Stimulated activated CD4-positive, alpha-beta T cell treated with anti-CD3 and anti-CD28 coated beads, Interleukin-15, amount 100 ng/mL, for 48 hours (primary cell): ENCODE measurements around the gene TBXA2R.
A peak's percentile ranks its signal among the peaks of the same experiment; 100 is the strongest.

Experiments used
- DNase-seq, 2 donors: peaks; one replicate each; pipeline ENCODE4 v3.0.0-alpha.2; 2020; ENCODE audit warnings: low read depth in 2 of 2

Gene TBXA2R

DNA sequence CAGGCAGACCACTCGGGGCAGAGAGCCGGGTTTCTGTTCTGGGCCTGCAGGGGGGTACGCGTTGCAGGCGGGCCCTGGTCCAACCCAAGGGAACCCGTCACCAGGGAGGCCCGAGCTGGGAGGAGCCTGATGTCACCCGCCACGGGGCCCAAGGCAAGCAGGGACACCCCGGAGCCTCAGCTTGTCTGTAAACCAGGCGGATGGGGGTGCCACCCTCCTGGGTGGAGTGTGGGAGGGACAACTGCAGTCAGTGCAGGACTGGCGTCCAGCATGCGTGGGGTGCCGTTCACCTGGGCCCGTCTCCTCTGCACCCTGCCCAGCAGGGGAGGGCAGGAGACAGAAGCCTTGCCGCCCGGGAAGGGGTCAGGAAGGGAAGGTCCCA, 12.9 kb upstream of the TBXA2R start:
- DNase-seq, result no peak

- no peak for DNase-seq
Measured at GRCh38 chr19:3618811-3619630, 12.3 kb upstream of the TBXA2R start.

- peak in 1 of 2 donors; percentile 41 for DNase-seq
Measured at GRCh38 chr19:3618144-3618810, 11.6 kb upstream of the TBXA2R start.

DNA sequence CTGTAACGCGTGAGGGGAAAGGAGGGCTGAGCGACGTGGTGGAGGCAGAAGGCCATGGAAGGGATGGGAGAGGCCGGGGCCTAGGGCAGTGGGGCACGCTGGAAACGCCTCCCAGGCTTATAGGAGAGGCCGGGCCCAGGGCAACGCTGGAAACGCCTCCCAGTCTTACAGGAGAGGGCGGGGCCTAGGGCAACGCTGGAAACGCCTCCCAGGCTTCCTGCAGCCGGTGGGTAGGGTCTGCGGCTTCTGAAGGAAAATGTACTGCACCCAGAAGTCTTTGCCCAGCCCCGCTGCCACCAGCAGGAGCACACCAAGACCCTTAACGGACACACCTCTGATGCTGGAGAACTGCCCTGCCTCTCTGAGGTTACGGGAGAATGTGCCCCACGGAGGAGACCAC, 10.8 kb upstream of the TBXA2R start:
- DNase-seq, result no peak

DNA sequence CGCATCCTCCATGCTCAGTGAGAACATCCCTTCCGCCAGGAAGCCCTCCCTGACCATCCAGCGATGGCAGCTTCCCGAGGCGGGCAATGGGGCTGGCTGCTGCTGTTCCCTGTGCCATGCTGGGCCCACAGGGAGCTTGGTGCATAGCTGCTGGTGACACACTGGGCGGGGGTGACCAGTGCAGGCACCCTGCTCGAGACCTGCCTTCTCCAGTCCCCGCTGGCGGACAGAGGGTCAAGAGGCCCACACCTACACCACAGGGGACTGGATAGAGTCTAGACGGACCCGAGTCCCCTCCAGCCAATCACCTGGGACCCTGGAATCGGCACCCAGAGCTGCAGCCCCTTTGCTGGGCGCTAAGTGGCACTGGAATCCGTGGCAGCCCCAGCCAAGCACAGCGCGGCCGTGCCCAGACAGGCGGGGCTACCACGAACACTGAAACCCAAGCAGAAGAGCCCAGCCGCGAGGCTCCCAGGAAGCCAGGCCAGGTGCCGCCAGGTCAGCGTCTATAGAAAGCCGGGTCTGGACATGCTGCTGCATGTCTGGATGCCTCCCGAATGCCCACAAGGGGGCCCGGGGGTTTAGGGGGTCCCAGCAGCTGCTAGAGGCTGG, 9.0 kb upstream of the TBXA2R start:
- DNase-seq, result no peak

DNA sequence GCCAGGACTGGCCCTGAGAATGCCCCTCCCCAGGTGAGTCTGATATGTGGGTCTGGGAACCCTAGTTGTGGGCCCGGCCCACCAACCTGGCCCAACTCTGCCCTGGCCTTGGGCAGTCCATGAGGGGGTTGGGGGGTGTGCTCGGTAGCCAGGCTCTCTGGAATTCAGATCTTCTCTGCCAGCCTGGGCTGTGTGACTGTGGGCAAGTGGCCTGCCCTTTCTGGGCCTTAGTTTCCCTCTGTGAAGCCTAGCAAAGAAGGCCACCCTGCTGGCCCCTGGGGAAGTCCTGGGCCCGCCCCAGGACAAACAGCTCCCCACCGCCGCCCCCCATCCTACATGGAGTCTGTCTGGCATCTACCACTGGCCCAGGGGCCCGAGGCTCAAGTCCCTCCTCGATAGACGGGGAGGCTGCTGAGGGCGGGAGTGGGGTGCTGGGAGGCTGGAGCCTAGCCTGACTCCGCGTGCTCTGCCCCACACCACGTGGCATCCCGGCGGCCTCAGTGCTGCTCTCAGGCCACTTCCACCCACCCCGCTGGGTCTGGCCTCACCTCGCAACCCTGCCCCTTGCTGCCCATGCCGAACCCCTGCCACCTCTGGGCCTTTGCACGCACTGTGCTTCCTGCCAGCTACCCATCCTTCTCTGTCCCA, 8.3 kb upstream of the TBXA2R start:
- DNase-seq, result no peak

DNA sequence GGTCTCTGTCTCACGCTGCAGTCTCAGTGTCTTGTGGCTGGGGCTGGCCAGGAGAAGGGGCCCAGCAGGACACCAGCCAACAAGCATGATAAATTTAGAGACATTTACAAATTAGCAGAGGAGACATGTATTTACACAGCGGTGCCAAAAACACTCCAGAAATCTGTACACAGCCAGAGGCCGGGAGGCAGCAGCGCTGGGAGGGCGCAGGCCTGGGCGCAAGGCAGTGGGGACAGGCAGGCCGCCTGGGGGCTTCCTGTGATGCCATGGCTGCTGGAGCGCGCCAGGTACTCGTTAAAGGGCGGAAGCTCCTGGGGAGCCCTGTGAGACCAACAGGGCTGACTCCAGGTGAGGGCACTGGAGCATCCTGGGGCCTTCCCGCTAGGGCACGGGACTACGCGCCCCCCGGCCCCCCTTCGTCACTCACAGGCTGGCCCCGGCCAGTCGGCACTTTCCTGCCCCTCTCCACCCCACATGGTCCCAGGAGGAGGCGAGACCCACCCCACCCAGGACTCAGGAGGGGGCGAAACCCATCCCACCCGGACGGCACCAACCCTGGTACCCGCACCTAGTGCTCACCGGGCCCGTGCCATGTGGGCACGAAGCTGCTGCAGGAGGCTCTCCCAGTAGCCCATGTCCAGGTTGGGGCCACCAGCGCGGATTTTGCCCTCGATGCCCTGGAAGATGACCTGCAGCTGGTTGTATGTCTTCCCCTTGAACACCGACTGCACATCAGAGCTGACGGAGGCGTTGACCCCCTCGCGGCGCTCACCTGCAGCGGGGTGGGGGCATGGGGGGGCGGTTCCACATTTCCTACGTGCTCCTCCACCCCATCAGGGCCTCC, 7.4 kb upstream of the TBXA2R start:
- DNase-seq, result no peak

- DNase-seq, result no peak
Measured at GRCh38 chr19:3612901-3613741, 6.4 kb upstream of the TBXA2R start.

DNA sequence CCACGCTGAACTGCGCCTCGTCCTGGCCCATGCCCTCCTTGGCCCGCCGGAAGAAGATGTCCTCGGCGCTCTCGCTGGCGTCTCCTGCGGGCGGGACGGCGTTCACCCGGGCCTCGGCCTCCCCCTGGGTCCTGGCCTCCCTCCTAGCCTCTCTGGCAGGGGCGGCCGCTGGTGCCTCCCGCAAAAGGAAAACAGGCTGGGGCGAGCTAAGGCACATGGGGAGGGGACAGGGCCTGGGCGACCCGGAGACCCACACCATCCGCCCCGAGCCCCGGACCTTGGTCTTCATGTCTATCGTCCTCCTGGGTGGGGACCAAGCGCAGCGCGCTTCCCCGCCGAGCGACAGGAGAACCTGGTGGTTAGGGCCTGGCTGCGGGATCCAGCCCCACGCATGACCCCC, 5.7 kb upstream of the TBXA2R start:
- DNase-seq, result no peak

DNA sequence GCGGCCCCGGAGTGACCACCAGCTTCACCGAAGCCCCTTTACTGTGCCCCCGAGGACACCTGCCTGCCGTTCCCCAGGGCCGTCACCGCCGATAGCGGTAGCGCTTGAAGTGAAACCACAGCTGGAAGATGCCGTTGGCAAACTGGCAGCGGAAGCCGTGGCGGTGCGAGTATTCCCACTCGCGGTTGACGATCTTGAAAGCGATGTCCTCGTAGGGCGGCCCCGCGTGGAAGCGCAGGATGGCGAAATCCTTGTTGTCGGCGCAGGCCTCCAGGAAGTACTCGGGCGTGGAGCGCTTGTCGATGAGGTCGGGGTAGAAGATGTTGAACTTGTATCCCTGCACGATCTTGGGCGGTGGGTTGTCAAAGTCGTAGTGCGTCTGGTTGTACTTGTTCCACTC, 5.2 kb upstream of the TBXA2R start:
- no peak for DNase-seq

DNA sequence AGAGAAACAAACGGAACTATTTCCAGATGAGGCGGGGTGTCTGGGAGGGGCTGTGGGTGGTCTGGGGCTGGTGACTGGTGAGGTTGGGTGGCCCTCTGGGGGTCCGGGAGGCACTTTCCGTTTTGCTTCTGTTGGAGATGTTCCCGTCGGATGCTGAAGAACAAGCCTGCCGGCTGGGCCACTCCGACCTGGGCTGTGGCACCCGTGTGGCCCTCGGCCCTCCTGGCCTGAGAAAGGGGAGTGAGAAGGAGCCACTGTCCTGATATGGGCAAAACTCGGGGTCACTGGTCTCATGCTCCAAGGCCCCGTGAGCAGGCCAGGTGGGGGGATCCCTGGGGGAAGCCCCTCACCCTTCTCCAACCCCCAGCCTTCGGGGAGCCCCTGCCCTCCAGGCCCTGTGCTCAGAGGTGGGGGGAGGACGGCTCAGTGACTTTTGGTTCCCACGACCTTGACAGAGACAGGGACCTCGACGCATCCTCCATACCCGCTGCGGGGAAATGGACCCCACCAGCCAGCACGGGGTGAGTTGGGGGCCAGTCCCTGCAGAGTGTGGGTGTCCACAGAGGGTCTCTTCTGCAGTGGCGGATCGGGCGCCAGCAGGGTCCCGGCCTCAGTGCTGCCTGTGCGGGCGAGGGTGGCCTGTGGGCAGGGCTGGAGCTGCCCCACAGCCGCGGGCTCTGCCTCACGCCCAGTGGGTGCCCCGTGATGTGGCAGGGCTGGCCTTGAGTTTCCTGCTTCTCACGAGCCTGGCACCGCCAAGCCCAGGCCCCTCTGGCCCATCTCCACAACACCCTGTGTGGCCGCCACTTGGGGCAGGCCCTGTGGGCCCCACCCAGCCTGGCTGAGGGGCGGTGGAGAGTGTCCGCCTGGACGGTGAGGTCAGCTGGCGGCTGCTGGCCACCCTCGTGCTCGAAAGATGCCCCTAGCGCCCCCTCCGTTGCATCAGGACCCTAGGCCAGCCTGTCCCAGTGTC, 4.4 kb upstream of the TBXA2R start:
- DNase-seq, result no peak

- DNase-seq, result no peak
Measured at GRCh38 chr19:3609779-3610719, 3.4 kb upstream of the TBXA2R start.

DNA sequence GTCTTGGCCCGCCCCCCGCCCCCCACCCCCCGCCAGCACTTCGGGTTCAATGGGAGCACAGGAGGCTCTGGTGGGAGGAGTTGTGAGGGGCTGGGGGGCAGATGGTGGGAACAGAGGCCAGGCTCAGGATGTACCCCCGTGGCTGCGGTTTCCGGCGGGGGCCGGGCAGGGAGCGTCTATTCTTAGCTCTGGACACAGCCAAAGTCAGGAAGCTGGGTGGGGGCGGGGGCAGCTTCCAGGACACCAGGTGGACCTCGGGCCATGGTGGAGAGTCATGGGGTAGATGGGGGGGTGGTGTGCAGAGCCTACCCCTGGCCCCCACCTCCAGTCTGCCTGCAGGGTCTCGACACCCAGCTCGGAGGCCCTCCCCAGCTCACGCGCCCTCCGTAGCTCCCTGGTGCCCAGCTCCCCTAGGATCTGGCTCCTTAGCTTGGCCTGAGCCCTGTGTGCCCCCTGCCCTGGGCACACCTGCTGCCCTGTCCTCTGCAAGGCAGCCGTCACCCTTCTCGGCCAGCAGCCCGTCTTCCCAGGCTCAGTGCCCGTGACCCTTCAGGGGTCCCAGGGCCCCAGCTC, 2.2 kb upstream of the TBXA2R start:
- no peak for DNase-seq

DNA sequence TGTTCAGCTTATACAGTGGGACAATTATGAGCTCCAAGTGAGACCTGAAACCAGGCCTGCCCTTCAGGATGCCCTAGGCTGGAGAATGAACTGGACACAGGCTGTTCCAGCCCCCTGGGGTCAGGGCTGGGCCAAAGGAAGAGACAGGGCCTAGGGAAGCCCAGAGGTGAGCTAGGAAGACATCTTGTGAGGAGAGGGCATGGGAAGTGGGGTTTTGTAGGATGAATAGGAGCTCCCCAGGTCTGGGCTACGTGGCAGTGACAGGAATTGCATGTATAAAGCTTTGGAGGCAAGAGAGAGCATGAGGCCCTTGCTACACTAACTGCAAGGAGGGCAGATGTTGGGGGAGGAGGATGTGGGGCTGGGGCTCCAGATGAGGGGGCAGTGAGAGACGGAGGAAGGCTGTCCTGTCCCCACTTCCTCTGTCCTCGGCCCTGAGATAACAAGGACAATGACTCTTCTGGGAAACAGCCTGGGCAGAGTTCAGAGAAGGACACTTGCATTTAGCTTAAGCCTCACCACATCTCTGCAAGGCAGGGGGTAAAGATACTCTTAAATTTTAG, 1.5 kb upstream of the TBXA2R start:
- DNase-seq, result no peak

GRCh38 chr19:3607303-3608078, 816 bp upstream of the TBXA2R start:
- no peak for DNase-seq

DNA sequence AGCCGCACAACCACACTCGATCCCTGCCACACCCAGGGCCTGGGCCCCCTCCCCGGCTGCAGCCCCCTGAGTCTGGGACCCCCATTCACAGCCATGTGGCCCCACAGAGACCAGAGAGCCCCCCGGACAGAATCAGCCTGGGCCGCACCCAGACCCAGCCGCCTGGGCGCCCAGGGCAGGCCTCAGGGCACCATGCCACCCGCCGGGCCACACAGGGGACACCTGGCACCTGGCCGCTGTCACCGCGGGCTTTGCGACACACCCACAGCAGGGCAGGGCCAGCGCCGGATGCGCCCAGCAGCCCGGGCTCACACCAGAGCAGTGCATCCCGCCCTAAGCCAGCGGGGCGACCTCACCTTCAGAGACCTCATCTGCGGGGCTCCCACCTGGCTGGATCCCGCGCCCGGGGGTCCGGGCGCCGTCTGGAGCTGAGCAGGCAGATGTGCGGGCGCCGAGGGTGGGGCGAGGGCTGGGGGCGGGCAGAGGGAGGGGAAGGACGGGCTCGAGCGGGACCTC, 443 bp downstream of the TBXA2R start:
- no peak for DNase-seq

GRCh38 chr19:3605770-3606169, 905 bp downstream of the TBXA2R start:
- DNase-seq, result no peak
